ENCODE results near the gene MAGT1.
"Not testable (repeated sequence)": the region's sequence is repeated elsewhere in the genome, so short reads cannot be mapped to it uniquely, and the experiment has no call there.

MAGT1 gene

GRCh38 chrX:77821989-77822388, 73.2 kb downstream of the MAGT1 start:
- DNase-seq: not testable (repeated sequence)

DNA sequence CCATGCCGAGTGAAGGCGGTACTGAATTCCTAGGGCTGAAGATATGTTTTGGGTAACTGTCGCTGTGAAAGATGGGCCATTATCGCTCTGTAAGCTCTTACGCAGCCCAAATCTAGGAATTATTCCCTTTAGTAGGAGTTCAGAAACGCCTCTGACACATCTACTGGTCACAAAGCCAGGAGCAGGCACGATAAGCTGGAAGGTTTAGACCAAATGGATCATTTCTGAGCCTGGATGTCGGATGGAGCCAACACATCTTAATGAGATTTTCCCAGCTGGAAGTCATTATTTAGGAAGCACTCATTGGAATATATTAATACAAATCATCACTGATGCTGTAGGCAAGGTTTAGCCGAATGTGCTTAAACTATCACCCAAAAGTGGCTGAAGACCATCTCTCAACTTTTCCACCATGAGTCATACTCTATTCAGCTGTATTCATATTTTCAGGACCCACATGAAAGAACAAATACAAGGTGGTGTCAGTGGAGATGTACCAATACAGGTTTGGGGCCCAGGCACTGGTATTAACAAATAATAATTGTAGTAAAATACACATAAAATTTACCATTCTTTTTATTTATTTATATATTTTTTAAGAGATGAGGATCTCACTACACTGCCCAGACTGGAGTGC, 75.0 kb downstream of the MAGT1 start:
- no peak for DNase-seq

DNA sequence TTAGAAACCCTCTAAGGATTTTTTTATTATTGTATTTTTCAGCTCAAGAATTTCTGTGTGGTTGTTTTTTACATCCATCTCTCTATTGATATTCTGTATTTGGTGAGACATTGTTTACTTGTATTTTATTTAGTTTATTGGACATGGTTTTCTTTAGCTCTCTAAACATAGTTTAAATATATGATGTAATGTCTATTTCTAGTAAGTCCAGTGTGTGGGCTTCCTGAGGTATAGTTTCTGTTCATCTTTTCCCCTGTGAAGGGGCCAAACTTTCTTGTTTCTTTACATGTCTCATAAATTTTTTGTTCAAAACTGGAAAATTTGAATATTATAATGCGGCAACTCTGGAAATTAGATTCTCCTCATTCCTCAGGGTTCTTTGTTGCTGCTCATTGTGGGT, 81.0 kb downstream of the MAGT1 start:
- DNase-seq: no peak

GRCh38 chrX:77802201-77802600, 93.0 kb downstream of the MAGT1 start:
- no peak for DNase-seq

- no peak for DNase-seq
These were observed 100.1 kb downstream of the MAGT1 start for GRCh38 chrX:77795124-77795523.

- no peak for DNase-seq
These were observed 101.3 kb downstream of the MAGT1 start for GRCh38 chrX:77793946-77794345.

GRCh38 chrX:77788050-77788449, 107.2 kb downstream of the MAGT1 start:
- DNase-seq: no peak

DNA sequence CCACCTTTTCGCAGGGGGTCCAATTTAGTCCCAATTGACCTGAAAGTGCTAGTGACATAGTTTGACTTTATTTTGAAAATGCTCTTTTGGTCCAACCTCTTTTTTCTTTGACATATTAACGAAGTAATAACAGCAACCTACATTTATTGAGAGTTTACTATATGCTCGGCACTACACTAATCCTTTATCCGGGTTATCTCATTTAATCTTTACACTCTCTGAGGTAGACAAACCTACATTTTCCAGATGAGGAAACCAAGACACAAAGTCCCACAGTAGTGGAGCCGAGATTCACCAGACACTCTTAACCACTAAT, 108.9 kb downstream of the MAGT1 start:
- DNase-seq: no peak

GRCh38 chrX:77785486-77786364, 109.5 kb downstream of the MAGT1 start, which contains the start of gene ATRX:
Gene ATRX (minus strand): TSS chrX:77786216. CDS start chrX:77786001, 215 bp downstream.
- DNase-seq: peak; percentile 78

GRCh38 chrX:77779695-77780094, 115.5 kb downstream of the MAGT1 start:
- DNase-seq: no peak

- no peak for DNase-seq
These were observed 118.6 kb downstream of the MAGT1 start for GRCh38 chrX:77776659-77777058.

Data from HCEC 1CT (cell line).